GM18499 (cell line): Measurements from ENCODE around the gene KCNC2.
"Not testable (repeated sequence)": the region's sequence is repeated elsewhere in the genome, so short reads cannot be mapped to it uniquely, and the experiment has no call there.

ENCODE experiments used
- ATAC-seq: cut with Tn5 transposase; IDR thresholded peaks from one replicate; pipeline ENCODE4 v1.9.1; 2021; ENCODE audit warnings: moderate number of reproducible peaks; ENCODE audit not compliant: insufficient read depth, unreplicated experiment

Gene KCNC2

DNA sequence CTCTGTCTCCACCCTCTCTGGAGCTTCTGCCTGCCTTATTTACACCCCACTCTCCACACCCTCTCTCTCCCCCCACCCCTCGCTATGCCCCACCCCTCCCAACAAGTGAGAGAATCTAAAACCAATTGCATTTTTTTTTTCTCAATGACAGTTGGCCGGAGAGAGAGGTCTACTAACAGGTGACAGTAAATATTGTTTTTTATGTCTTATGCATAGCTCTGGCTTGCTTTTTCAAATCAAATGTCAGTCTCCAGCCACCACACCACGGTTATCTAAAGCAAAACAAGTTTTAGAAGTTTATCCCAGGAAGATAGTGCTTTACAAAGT is at the start of gene KCNC2:
TSS of gene KCNC2 (minus strand) at position 28 of the 327 bp plus-strand sequence.
- ATAC-seq: no peak

DNA sequence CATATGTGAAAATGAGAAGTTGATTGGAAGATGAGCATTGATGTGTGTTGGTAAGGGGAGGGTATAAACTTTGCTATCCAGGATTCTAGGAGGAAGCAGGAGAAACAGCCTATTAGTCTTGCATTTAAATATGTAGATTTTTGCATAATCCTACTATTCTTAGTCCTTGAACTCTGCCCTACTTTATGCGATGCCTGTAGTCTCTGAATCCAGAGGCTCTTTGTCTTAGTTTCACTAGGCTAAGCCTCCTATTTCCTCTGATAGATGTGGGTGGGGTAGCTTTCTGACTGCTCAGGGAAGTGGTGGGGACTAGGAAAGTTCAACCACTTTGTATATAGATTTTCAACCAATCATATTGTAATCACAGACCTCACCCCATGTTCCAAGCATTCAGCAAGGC is 49.5 kb upstream of the KCNC2 start:
- ATAC-seq: no peak

DNA sequence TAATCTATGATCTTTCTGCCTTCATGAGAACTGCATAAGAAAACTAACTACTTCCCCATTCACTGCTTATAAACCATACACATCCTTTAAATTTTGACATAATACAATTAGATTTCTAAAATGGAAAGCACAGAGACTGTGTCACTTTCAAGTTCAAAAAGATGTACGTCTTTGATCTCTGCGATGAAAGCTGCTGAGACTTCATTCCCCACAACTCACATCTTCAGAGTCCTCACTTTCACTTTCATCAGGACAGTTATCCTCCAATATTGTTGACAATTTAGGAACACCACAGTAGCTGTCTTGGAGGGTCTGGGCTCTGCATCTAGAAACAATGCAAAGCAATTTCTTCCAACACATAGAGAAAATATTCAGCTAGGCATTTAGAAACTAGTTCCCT is 47.9 kb upstream of the KCNC2 start:
- no peak for ATAC-seq

DNA sequence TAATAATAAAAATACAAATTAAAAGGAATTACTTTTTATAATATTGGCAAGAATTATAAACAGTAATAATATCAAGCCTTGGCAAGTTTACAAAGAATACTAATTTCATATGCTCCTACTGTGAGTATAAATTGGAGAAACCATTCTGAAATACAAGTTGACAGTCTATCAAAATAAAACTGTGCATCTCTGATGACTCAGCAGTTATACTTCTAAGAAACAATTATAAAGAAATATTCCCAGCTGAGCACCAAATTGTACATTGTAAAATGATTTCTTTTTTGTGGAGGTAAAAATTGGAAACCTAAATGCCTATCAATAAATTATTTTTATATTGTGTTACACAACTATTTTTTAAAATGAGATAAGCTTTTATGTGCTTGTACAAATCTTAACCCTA is 35.5 kb upstream of the KCNC2 start:
- no peak for ATAC-seq

DNA sequence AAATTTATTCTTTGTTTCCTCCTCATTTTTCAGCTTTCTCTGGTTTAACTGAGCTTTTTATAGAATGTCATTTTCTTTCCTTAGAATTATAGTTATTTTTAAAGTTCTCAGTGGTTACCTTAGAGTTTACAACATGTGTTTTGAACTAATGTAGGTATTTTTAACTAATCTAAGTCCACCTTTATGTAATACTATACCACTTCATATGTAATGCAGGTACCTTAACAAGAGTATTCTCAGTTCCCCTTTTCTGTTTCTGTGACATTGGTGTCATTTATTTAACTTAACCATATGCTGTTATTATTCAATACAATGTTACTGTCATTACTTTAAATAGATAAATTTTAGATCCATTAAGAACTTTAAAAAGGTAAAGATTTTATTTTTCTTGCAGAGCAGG is 30.3 kb upstream of the KCNC2 start:
- ATAC-seq: peak; percentile 95

DNA sequence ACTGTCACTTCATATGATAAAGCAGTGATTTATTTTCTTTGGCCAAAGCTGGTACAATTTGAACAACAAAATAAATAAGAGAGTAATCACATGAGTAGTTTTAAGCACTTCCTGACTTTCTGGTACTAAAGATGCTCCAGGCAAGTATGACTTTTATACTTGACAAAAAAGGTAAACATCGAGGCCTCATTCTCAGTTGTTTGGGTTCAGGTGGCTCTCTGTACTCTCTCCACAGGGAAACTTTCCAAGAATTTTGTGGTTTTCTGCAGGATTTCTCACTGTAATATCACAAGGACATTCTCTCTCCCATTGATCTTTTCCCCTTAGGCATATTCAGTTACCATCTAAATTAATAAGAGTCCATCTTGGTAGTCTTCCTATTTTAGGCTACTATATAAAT is 26.6 kb upstream of the KCNC2 start:
- no peak for ATAC-seq

DNA sequence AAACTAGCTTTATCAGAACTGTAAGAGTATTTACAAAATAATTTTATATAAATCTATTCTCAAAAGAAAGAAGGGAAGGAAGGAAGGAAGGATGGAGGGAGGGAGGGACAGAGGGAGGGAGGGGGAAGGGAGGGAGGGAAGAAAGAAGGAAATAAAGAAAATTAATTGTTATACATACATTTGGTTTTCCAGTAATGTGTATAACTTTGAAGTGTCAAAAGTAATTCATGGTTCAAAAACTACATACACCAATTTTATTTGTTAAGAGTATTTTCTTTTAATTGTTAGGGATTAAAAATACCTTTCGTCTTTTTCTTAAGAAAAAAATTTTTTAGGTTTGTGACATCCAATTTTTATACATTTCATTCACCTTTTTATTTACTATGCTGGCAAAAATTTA is 17.5 kb upstream of the KCNC2 start:
- ATAC-seq: no peak

DNA sequence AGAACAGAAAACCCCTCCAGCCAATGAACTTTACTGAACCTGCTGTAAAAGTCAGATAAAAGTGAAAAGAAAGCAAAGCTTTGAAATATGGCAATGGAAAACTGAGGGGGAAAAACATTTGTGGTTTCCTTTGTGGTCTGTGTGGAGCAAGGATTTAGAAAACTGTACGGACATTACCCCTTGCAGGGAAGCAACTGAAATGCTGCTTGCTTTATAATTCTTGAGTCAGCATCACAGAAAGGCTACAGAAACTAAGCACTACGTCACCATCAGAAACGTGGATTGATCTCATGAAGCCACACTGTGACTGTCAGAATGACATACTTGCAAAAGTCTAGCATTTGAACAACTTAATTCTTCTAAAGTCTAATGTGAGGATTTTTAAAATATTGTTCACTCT is 2.4 kb upstream of the KCNC2 start:
- no peak for ATAC-seq

DNA sequence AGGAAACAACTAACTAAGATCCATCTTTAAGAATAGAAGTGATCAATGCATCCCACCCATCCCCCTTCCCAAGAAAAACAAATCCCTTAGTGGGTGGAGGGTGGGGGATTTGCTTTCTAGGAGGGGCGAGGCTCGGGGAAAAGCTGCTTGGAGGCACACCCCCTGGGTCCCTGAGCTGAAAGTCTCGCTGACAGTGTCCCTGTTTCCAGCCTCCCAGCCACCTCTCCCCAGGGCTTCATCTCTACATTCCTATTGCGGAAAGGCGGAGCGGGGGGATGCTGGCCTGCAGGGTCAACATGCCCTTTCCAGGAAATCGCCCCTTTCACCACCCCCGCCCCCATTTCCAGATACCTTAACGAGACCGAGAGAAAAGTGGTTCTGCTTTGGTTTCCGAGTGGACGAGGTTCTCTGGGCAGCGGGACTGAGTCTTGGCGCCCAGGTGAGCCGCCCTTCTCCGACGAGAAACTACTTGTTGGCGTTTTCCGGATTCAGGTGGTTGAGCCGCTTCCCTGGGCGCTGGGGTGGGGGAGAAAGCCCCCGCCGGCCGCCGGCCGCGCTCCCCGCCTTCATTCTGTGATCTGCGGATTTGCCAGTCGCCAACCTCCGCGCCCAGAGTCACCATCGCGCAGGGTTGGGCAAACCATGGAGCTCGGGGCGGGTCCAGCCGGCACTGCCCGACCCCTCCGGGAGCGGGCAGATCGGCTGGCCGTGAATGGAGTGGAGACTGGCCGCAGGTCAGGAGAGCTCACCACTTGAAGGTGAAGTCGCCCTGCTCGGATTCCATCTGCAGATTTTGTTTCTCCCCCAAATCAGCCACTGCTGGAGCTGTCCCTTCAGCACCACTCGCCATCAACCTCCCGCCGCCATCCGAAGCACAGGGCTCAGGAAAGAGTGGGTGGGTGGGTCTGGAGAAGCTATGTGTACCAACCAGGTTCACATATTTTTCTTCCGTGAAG is 505 bp downstream of the KCNC2 start:
- no peak for ATAC-seq

DNA sequence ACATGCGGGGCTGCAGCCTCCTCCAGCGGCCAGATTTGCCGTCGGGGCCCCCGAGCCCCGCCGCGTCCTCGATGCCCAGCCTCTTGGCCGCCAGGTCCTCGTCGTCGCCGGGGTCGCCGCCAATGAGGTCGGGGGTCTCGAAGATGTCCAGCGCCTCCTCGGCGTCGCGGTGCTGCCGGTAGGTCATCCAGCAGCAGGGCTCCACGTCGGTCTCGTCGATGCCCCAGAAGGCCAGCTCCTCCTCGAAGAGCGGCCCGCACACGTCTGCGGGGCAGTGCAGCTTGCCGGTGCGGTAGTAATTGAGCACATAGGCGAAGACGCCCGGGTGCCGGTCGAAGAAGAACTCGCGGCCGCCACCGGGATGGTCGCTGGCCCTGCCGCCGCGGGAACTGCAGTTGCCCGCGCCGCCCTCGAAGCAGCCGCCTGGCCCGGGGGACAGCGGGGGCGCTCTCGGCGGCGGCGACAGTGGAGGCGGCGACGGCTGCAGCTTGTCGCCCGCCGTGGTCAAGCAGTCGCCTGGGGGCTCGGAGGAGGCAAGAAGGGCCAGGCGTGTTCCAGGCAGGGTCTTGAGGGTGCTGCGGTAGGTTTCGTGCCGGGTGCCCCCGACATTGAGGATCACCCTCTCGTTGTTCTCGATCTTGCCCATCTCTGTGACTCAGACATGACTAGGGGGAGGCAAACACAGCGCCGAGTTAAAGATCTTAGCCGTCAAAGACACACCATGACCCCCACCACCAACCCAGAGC is 2.1 kb downstream of the KCNC2 start:
- ATAC-seq: no peak

DNA sequence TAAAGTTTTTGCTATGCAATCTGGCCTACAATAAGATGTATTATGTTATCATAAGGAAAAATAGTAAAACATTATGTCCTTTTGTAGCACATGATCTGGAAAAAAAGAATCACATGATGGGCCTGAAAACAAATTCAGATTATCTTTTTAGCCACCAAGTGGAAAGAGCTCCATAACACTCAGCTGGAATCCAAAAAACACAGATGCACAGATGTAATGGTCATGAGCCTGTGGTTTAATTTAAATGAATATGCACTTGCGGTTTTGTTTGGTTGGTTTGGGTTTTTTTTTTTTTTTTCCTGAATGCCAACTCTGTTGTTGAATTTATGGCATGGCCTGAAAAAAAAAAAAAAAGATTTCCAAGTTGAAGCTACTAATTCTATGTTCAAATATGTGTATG is 4.1 kb downstream of the KCNC2 start:
- ATAC-seq: no peak

DNA sequence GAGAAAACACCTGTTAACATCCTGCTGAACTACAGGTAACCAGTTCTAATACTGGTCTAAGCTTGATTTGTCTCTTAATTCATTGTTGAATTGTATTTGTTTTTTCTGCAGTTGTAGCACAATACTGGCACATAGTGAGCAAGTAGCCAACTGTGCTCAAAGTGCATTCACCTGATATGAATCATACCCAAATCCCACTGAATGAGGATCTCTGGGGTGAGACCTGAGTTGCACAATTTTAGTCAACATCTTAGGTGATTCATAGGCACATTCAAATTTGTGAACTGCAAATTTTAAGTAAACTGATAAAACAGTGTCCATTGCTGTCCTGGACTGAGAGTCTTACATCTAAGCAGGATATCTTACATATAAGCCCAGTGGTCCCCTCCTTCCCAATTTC is 12.8 kb downstream of the KCNC2 start:
- no peak for ATAC-seq

DNA sequence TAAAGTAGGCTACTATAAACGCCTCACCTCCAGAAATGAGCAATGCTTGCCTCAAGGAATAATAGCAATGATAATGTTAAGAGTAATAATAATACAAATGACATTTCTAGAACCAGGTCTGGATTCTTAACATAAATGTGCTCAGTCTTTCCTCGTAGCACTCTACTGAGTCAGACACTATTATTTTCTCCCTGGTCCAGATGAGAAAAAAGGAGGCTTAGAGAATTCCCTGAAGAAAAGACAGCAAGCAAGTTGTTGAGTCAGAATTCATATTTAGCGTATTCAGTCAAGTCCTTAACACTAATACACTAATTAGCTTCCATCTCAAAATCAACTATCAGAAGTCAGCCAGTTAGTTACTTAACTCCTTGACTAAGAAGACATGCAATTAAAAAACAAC is 13.2 kb downstream of the KCNC2 start:
- no peak for ATAC-seq

DNA sequence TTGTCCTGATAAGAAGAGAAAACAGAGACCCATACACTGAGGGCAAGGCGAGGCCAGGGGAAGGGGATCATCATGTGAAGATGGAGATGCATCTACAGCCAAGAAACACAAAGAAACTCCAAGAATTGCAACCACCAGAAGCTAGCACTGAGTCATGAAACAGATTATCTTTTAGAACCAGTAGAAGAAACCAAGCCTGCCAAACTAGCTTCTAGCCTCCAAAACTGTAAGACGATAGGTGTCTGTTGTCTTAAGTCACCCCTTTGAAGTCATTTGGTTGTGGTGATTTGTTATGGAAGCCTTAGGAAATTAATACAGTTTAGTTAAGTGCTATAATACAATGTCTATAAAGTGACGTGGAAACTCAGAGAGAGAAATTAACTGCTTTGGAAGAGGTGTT is 15.4 kb downstream of the KCNC2 start:
- ATAC-seq: no peak

DNA sequence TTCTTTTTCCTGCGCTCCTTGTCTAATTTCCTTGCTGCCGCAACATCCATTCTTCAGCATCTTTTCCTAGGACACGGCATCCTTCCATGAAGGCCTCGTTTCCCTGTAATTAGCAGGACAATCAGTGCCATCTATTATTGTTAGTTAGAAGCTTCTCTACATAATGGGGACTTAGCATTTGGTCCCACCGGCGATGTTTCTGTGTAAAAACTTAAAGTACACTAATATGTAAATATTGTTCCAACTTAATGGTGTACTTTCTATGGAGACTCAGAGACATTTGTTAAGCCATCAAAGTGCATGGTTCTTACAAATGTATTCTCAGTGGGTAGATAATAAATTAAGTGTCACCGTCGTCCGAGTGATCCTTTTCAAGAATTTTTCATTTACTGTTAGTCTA is 17.4 kb downstream of the KCNC2 start:
- ATAC-seq: no peak

DNA sequence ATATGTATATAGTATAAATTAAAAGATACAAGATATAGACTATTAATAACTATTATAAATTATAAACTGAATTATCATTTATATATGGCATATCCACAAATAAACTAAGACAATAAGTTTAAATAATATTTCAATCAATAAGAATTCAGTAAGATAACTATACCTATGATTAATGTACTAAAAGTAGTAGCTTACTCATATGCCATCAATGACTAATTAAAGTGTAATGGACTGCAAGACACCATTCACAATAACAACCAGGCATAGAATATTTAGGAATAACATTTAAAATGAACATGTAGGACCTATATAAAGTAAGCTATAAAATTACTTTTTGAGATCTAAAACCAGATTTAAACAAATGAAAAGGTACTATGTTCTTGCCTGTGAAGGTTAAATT is 18.8 kb downstream of the KCNC2 start:
- ATAC-seq: no peak

DNA sequence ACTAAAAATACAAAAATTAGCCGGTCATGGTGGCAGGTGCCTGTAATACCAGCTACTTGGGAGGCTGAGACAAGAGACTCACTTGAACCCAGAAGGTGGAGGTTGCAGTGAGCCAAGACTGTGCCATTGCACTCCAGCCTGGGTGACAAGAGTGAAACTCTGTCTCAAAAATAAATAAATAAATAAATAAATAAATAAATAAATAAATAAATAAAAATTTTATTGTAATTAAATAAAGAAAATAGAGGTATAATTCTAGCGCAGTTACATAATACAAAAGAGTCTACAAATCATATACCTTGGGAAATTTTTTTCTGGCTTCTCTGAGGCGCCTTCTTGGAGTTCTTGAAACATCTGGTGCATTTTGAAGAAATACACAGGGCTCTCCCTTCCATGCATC is 23.8 kb downstream of the KCNC2 start:
- ATAC-seq: not testable (repeated sequence)

DNA sequence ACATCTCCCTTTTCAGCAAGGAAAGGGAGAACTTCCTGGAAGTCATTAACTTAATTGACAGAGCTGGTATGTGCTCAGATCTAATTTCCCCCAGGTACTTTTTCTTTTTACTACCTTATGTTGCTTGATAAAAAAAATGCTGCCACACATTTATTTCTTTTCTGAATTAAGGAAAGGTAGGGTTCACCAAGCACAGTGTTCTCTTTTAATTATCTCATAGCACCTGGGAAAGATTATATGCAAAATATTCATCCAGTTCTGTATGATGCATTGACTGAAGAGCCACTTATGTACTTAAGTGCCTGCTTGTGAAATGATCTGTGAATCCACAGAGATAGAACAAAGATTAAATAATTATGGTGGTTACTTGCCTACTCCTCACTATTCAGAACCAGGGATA is 25.1 kb downstream of the KCNC2 start:
- ATAC-seq: no peak

DNA sequence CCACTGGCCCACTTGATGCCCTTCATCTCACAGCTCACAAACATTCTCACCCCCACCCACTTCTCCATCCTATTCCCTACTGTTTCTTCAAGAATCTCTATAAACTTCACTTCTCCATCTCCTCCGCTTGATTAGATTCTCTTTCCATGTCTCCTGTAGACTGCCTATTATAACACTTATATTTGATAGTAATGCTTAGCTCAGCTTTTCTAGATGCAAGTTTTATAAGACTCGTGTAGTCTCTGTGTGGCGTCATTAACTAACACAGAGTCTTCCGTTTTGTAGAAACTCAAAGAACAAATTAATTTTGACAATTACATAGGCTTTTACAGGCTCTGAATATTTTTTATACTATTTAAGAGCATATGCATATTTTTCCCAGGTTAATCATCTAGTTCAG is 25.7 kb downstream of the KCNC2 start:
- no peak for ATAC-seq

DNA sequence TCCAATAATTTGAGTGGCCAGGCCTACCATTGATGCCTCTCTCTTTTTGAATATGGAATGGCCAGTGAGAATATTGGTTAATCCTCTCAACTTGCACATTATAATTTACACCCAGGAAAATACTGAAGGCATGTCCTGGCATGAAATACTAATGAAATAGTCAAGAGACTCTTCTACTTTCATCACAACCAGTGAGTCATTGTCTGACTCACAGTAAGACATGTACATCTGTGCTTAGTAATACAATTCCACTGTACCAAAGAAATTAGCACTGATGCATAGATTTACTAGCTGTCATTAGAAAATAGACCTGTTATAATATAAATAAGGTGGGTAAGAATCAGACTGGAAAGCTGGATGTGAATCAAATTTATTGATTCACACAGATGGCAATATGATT is 31.6 kb downstream of the KCNC2 start:
- ATAC-seq: peak; percentile 85

DNA sequence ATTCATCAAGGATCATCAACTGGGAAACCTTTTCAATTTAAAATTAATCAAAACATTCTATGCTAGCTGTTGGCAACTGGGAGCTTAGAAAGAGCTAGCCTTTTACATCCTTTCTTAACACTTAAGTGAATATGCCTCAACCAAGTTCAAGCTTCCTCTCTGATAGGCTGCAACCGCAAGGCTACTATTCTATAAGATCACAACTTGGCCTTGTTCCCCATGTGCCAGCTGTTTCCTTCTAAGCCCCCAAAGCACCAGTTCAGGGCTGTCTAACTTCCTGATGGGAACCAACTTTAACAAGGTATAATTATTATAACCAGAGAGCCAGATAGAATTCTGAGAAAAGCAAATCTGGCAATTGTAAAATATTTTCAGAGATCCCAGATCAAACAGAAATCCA is 37.0 kb downstream of the KCNC2 start:
- no peak for ATAC-seq
